Lower leg skin (tissue), 4 donors: ENCODE results near the gene CHST14. TPM values are rescaled to one million over a fixed set of nuclear protein-coding genes. Genes with fewer than 3 reads are reported as not detected.

ENCODE experiments used
- DNase-seq, 2 donors: peaks; one replicate each; pipeline ENCODE4 v3.0.0-alpha.2; 2019; ENCODE audit warnings: low spot score in 2 of 2
- H3K4me3 ChIP-seq: fragments of 200-600 bp; sonication (generic); 2 replicates; pipeline ENCODE4 v1.5.1; 2017; ENCODE audit warnings: mild to moderate bottlenecking, low read depth; ENCODE audit not compliant: poor library complexity, severe bottlenecking
- CTCF ChIP-seq, 3 donors: fragments of 450-650 bp; IDR thresholded peaks; one replicate each; pipeline ENCODE4 v1.5.1; 2016; ENCODE audit warnings: antibody characterized with exemption in 3 of 3, mild to moderate bottlenecking in 3 of 3, moderate library complexity in 2 of 3
- POLR2A ChIP-seq, 2 donors: fragments of 450-650 bp; IDR thresholded peaks; one replicate each; pipeline ENCODE4 v1.6.1; 2016 to 2017; ENCODE audit warnings: antibody characterized with exemption in 2 of 2, mild to moderate bottlenecking in 1 of 2, moderate library complexity in 1 of 2
- WGBS, 2 donors: methylation state at CpG; one replicate each; pipeline ENCODE4 v1.1.5; 2018; 5-methylcytosine and 5-hydroxymethylcytosine counted together
- intact Hi-C: fragments of 100-400 bp; cut with DNase I; formaldehyde crosslinking; loops from one replicate; pipeline ENCODE4 v1.15.0; 2023; ENCODE audit warnings: low total_unique reads
- total RNA-seq, 4 donors: library from RNA; depleted of rRNA; stranded (reverse); fragments of >200 nt; gene quantifications; one replicate each; pipeline ENCODE4 v1.1.0, GENCODE V29; 2016

CHST14 gene
- total RNA-seq, 4 donors from 2014 or later, result 5.6 to 10.0 (median 8.8) TPM

- no peak overlapping the region for H3K4me3 ChIP-seq
- intact Hi-C loops, result no loop called here
- no peak for TF ChIP-seq CTCF (IDR thresholded peaks at IDR 0.05)
- TF ChIP-seq POLR2A (IDR thresholded peaks at IDR 0.05), result no peak
- no peak for DNase-seq
- WGBS, 2 donors, result 92 to 94% methylated on average over 2 of the region's 2 CpGs
Observed at GRCh38 chr15:40512440-40512839, 41.7 kb downstream of the CHST14 start.

- TF ChIP-seq POLR2A (IDR thresholded peaks at IDR 0.05) (no peak), CTCF (IDR thresholded peaks at IDR 0.05) (no peak)
- DNase-seq, result no peak
- no peak overlapping the region for H3K4me3 ChIP-seq
- intact Hi-C loops, result no loop called here
- 65 to 75% methylated on average over 5 of the region's 5 CpGs for WGBS, 2 donors
Observed at GRCh38 chr15:40513609-40514008, 42.8 kb downstream of the CHST14 start.

- TF ChIP-seq CTCF (IDR thresholded peaks at IDR 0.05), result no peak
- TF ChIP-seq POLR2A (IDR thresholded peaks at IDR 0.05), result no peak
- no peak overlapping the region for H3K4me3 ChIP-seq
- intact Hi-C loops, result no loop called here
- 90 to 97% methylated on average over 2 of the region's 2 CpGs for WGBS, 2 donors
- DNase-seq, result no peak
Observed at GRCh38 chr15:40516322-40516721, 45.5 kb downstream of the CHST14 start.

Other genes starting within 250 kb of the CHST14 start
- 10 to 100 TPM; 48.3 to 83.9 (median 70.4) TPM for gene PAK6, start 231.9 kb upstream of the CHST14 start, total RNA-seq
- not detected for gene ANKRD63, start 187.9 kb upstream of the CHST14 start, total RNA-seq
- 1 to 10 TPM in 3 of 4 donors, under 1 TPM in 1; 0.88 to 4.2 (median 2.3) TPM for gene PLCB2, start 163.0 kb upstream of the CHST14 start, total RNA-seq
- gene INAFM2, start 147.3 kb upstream of the CHST14 start, total RNA-seq, result 10 to 100 TPM in 2 of 4 donors, 1 to 10 TPM in 2; 6.8 to 13.8 (median 10.0) TPM
- gene CCDC9B, start 130.0 kb upstream of the CHST14 start, total RNA-seq, result 10 to 100 TPM; 17.4 to 28.6 (median 24.7) TPM
- gene PHGR1, start 120.0 kb upstream of the CHST14 start, total RNA-seq, result 1 to 10 TPM in 1 of 4 donors, not detected in 3; 3.1 TPM
- gene DISP2, start 112.8 kb upstream of the CHST14 start, total RNA-seq, result under 1 TPM in 3 of 4 donors, not detected in 1; 0.05 to 0.08 (median 0.06) TPM
- 10 to 100 TPM in 3 of 4 donors, 1 to 10 TPM in 1; 7.6 to 24.8 (median 13.1) TPM for gene KNSTRN, start 88.3 kb upstream of the CHST14 start, total RNA-seq
- 10 to 100 TPM in 3 of 4 donors, 1 to 10 TPM in 1; 5.9 to 21.1 (median 12.6) TPM for gene IVD, start 65.2 kb upstream of the CHST14 start, total RNA-seq
- gene BAHD1, start 30.0 kb upstream of the CHST14 start, total RNA-seq, result 10 to 100 TPM; 12.8 to 18.5 (median 16.2) TPM
- 10 to 100 TPM in 3 of 4 donors, 1 to 10 TPM in 1; 9.4 to 30.6 (median 20.6) TPM for gene CCDC32, start 94.1 kb downstream of the CHST14 start, total RNA-seq
- 10 to 100 TPM in 3 of 4 donors, 1 to 10 TPM in 1; 7.3 to 14.3 (median 12.2) TPM for gene RPUSD2, start 98.3 kb downstream of the CHST14 start, total RNA-seq
- gene KNL1, start 123.3 kb downstream of the CHST14 start, total RNA-seq, result 1 to 10 TPM in 2 of 4 donors, under 1 TPM in 2; 0.69 to 2.7 (median 1.3) TPM
- 1 to 10 TPM in 1 of 4 donors, under 1 TPM in 3; 0.46 to 1.4 (median 0.68) TPM for gene RAD51, start 224.2 kb downstream of the CHST14 start, total RNA-seq